Activated B cell treated with CpG ODN at 0.5 μM for 24 hours (primary cell): ENCODE data around the gene TSEN34. TPM values are rescaled to one million over a fixed set of nuclear protein-coding genes. Genes with fewer than 3 reads are reported as not detected.
A peak's percentile ranks its signal among the peaks of the same experiment; 100 is the strongest.
"Not testable (repeated sequence)": the region's sequence is repeated elsewhere in the genome, so short reads cannot be mapped to it uniquely, and the experiment has no call there.

Source experiments
- ATAC-seq: fragments of 200-7000 bp; cut with Tn5 transposase; one replicate; pipeline ENCODE4 v1.10.0; 2021; ENCODE audit warnings: low read depth, mild to moderate bottlenecking, moderate library complexity
- CTCF ChIA-PET: fragments of 350-600 bp; sonication (Branson Sonifier 250); formaldehyde crosslinking; loops from one replicate; lab custom pipeline; 2021; ENCODE audit warnings: antibody characterized with exemption; lab: Charles Lee
- POLR2A ChIA-PET: fragments of 350-600 bp; sonication (Branson Sonifier 250); formaldehyde crosslinking; loops from one replicate; lab custom pipeline; 2021; ENCODE audit warnings: antibody characterized with exemption; lab: Charles Lee
- DNase-seq: peaks from one replicate; pipeline ENCODE4 v3.0.0; 2022
- H3K27ac Mint-ChIP-seq: one replicate; pipeline ENCODE4 v1.8.0; 2020; ENCODE audit warnings: mixed read lengths
- H3K27me3 Mint-ChIP-seq: one replicate; pipeline ENCODE4 v1.8.0; 2021; ENCODE audit warnings: mixed read lengths
- H3K36me3 Mint-ChIP-seq: one replicate; pipeline ENCODE4 v1.8.0; 2021; ENCODE audit warnings: low read depth, mixed read lengths
- H3K4me1 Mint-ChIP-seq: one replicate; pipeline ENCODE4 v1.8.0; 2021; ENCODE audit warnings: mixed read lengths
- H3K4me3 Mint-ChIP-seq: one replicate; pipeline ENCODE4 v1.8.0; 2020; ENCODE audit warnings: mild to moderate bottlenecking, mixed read lengths
- H3K9me3 Mint-ChIP-seq: one replicate; pipeline ENCODE4 v1.8.0; 2020; ENCODE audit warnings: mixed read lengths
- intact Hi-C: fragments of 100-400 bp; cut with micrococcal nuclease; formaldehyde crosslinking; loops from one replicate; pipeline ENCODE4 v1.15.1; 2024
- total RNA-seq: library from RNA; stranded (reverse); gene quantifications from 2 replicates; pipeline ENCODE4 v1.2.3, GENCODE V29; 2022
- TF ChIP-seq, protein P1 (sequence below): fragments of 200-600 bp; IDR thresholded peaks from one replicate; pipeline ENCODE4 v1.8.0; 2022; ENCODE audit warnings: antibody characterized with exemption, mild to moderate bottlenecking

Gene TSEN34
- total RNA-seq, 1 donor from 2014 or later, result 15.0 TPM

DNA sequence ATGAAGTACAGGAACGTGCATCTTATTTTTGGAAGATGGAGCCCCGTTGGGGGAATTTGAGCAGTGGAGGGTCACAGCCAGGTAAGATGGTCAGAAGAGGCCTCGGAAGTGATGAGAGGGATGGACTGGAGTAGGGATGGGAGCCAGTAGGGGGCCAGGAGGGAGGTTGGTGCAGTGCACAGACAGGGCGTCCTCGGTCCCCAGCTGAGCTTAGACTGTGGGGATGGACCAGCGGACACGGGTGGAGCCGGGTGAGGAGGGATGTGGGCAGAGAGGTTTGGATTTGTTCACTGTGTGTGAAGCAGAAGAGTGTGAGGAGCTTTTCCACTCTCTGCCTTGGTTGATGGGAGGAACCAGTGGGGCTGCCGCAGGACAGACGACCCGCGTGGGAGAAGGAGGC, 20.1 kb downstream of the TSEN34 start:
- ATAC-seq (no peak), DNase-seq (no peak)
- Mint-ChIP-seq H3K27me3 (no peaks in the 10 kb centered on the region), H3K4me1 (peaks cover 50% of the 10 kb centered on the region), H3K9me3 (no peaks in the 10 kb centered on the region), H3K36me3 (peaks cover 48% of the 10 kb centered on the region), H3K4me3 (no peak overlapping the region), H3K27ac (peak overlapping the region; percentile 32)
- TF ChIP-seq, protein P1, sequence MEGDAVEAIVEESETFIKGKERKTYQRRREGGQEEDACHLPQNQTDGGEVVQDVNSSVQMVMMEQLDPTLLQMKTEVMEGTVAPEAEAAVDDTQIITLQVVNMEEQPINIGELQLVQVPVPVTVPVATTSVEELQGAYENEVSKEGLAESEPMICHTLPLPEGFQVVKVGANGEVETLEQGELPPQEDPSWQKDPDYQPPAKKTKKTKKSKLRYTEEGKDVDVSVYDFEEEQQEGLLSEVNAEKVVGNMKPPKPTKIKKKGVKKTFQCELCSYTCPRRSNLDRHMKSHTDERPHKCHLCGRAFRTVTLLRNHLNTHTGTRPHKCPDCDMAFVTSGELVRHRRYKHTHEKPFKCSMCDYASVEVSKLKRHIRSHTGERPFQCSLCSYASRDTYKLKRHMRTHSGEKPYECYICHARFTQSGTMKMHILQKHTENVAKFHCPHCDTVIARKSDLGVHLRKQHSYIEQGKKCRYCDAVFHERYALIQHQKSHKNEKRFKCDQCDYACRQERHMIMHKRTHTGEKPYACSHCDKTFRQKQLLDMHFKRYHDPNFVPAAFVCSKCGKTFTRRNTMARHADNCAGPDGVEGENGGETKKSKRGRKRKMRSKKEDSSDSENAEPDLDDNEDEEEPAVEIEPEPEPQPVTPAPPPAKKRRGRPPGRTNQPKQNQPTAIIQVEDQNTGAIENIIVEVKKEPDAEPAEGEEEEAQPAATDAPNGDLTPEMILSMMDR, result no peak
- intact Hi-C loops, result no loop called here
- ChIA-PET POLR2A (interaction anchor here (1.0 to 3.6 kb wide), 5 partner anchors 10 to 74 kb away, joined by 4 to 26 read pairs (median 8); partner anchors contain the start of genes CNOT3, LENG1, MBOAT7 and RPS9), CTCF (interaction anchor here (1.1 kb wide), 1 partner anchor 55 kb away, joined by 3 read pairs; no protein-coding TSS in a partner anchor)

DNA sequence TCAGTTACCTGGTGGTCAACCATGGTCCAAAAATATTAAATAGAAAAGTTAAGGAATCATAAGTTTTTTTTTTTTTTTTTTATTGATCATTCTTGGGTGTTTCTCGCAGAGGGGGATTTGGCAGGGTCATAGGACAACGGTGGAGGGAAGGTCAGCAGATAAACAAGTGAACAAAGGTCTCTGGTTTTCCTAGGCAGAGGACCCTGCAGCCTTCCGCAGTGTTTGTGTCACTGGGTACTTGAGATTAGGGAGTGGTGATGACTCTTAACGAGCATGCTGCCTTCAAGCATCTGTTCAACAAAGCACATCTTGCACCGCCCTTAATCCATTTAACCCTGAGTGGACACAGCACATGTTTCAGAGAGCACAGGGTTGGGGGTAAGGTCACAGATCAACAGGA, 23.1 kb downstream of the TSEN34 start:
- intact Hi-C loops, CTCF ChIA-PET, H3K27me3 Mint-ChIP-seq, DNase-seq, ATAC-seq, POLR2A ChIA-PET, H3K4me3 Mint-ChIP-seq, H3K9me3 Mint-ChIP-seq, H3K27ac Mint-ChIP-seq: not testable (repeated sequence)
- Mint-ChIP-seq H3K36me3 (peaks cover 31% of the 10 kb centered on the region), H3K4me1 (peaks cover 21% of the 10 kb centered on the region)

DNA sequence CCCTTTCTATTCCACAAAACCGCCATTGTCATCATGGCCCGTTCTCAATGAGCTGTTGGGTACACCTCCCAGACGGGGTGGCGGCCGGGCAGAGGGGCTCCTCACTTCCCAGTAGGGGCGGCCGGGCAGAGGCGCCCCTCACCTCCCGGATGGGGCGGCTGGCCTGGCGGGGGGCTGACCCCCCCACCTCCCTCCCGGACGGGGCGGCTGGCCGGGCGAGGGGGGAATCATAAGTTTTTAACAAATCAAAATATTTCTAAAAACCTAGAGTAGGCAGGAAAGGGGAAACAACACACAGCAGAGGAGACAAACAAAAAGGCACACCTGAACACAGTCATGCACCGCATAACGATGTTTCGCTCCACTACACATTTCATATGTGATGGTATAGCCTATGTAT, 23.6 kb downstream of the TSEN34 start:
- intact Hi-C loops, result loop anchor here (5.0 kb wide), 1 partner anchor 453 kb away; no protein-coding TSS in a partner anchor
- CTCF ChIA-PET, H3K4me3 Mint-ChIP-seq: not testable (repeated sequence)

DNA sequence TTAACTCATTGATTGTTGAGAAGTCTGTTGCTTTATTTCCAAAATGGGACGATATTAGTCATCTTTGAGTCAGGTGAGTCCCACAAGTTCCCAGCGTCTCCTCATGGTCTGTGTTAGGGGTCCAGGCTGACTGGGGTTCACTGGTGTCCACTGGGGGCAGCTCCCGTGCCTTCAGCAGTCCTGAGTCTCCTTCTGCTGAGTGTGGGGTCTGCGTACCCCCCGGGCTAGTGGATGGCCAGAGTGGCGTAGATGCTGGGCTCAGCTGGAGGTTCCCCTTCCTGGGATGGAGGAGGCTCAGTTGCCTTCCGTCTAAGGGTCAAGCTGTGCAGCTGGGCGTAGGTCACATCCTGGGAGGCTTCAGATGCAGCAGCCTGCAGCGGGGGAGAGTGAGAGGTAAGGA, 25.8 kb downstream of the TSEN34 start:
- H3K27ac Mint-ChIP-seq, result no peak overlapping the region
- CTCF ChIA-PET, result no interaction called here
- no peak overlapping the region for H3K4me3 Mint-ChIP-seq
- intact Hi-C loops, result loop anchor here (5.0 kb wide), 1 partner anchor 450 kb away; no protein-coding TSS in a partner anchor
- H3K27me3 Mint-ChIP-seq, result peaks cover 2% of the 10 kb centered on the region
- ATAC-seq (no peak), DNase-seq (no peak)
- H3K4me1 Mint-ChIP-seq, result no peaks in the 10 kb centered on the region
- H3K36me3 Mint-ChIP-seq, result peaks cover 13% of the 10 kb centered on the region
- POLR2A ChIA-PET, result interaction anchor here (0.6 kb wide), 1 partner anchor 9 kb away, joined by 4 read pairs; no protein-coding TSS in a partner anchor
- TF ChIP-seq, protein P1, result no peak
- H3K9me3 Mint-ChIP-seq, result no peaks in the 10 kb centered on the region

More for the DNA sequence above, 23.6 kb downstream of the TSEN34 start:
- H3K27ac Mint-ChIP-seq, H3K27me3 Mint-ChIP-seq, DNase-seq, POLR2A ChIA-PET, ATAC-seq, H3K9me3 Mint-ChIP-seq: not testable (repeated sequence)
- peaks cover 16% of the 10 kb centered on the region for H3K4me1 Mint-ChIP-seq
- peaks cover 28% of the 10 kb centered on the region for H3K36me3 Mint-ChIP-seq

DNA sequence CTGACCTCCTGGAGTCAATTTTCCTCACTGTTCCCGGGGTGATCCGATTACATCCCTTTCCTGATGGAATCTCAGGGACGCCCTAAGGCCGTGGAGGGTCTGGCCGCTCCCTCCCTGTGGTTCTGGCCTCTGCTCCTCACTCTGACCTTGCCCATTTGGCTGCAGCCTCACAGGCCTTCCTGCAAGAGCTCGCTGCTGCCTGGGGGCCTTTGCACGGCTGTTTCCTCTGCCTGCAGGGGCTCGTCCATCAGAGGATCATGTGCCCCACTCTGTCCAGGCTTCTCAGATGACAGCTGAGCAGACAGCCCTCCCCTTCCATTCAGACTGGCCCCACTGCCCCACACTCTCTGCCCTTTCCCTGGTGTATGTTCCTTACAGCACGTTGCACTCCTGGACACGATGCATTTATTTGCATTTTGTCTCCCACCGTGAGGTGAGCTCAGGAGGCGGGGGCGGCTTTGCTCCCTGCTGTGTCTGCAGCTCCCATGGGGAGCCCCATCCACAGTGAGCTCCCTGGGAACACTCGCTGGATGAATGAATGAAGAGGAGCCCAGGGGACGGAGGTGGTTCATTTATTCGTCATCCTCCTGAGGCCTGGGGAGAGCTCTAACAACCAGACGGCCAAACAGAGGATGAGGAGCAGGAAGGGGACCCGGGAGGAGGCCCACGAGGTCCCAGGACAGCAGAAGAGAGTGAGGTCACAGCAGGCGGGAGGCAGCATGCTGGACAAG, 26.6 kb downstream of the TSEN34 start:
- POLR2A ChIA-PET, H3K4me3 Mint-ChIP-seq, H3K4me1 Mint-ChIP-seq, DNase-seq, H3K27me3 Mint-ChIP-seq, H3K27ac Mint-ChIP-seq, ATAC-seq, CTCF ChIA-PET, H3K9me3 Mint-ChIP-seq: not testable (repeated sequence)
- intact Hi-C loops, result loop anchor here (5.0 kb wide), 1 partner anchor 450 kb away; no protein-coding TSS in a partner anchor
- H3K36me3 Mint-ChIP-seq, result peaks cover 12% of the 10 kb centered on the region

DNA sequence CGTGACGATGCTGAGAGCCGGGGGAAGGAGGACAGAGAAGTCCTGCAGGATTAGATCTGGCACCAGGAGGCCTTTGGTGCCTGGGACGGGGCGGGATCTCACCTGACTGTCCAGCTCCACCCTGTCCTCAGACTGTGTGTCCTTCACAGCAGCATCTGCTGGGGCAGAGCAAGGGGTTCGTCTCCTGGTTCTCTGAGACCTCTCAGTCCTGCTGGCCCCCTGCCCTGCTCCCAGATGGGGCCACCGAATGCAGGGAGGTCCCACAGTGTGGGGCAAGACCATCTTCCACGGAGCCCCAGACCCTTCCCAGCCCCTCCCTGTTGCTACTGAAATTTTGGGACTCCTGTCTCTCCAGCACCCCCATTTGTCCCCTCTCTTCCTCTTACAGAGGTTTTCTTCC, 27.2 kb downstream of the TSEN34 start:
- ATAC-seq (no peak), DNase-seq (no peak)
- ChIA-PET POLR2A (no interaction called here), CTCF (no interaction called here)
- Mint-ChIP-seq H3K27ac (no peak overlapping the region), H3K9me3 (no peaks in the 10 kb centered on the region), H3K4me3 (no peak overlapping the region), H3K4me1 (peaks cover 2% of the 10 kb centered on the region), H3K36me3 (peaks cover 12% of the 10 kb centered on the region), H3K27me3 (peaks cover 4% of the 10 kb centered on the region)
- TF ChIP-seq, protein P1, result no peak
- intact Hi-C loops, result loop anchor here (5.0 kb wide), 1 partner anchor 449 kb away; no protein-coding TSS in a partner anchor
